MM.1S (cell line): Measurements from ENCODE around the gene PRR20G.

ENCODE experiments used
- CTCF ChIP-seq: fragments of 300-600 bp; sonication (generic); IDR thresholded peaks from 2 replicates; pipeline ENCODE4 v1.5.1; 2016; ENCODE audit warnings: antibody characterized with exemption, low read length, mixed read lengths
- EZH2 ChIP-seq: fragments of 300-600 bp; sonication (generic); optimal IDR thresholded peaks from 2 replicates; pipeline ENCODE3; 2017; ENCODE audit warnings: low read depth, mild to moderate bottlenecking, antibody characterized with exemption, low read length, mixed read lengths

- TF ChIP-seq EZH2 (no peak), CTCF (no peak)
These were observed 28.8 kb upstream of the PRR20G start for GRCh38 chr3:127316685-127317084.
